Osteoblast (primary cell): Measurements from ENCODE around the gene BPTF. TPM values are rescaled to one million over a fixed set of nuclear protein-coding genes. Genes with fewer than 3 reads are reported as not detected.
"Not testable (repeated sequence)": the region's sequence is repeated elsewhere in the genome, so short reads cannot be mapped to it uniquely, and the experiment has no call there.

ENCODE experiments used
- DNase-seq: peaks from one replicate; pipeline ENCODE4 v3.0.0; 2011; ENCODE audit warnings: low spot score, mixed read lengths; ENCODE audit not compliant: insufficient read length; ENCODE audit errors: missing footprints
- H2AFZ ChIP-seq: 2 replicates; pipeline ENCODE4 v1.6.0; 2011; ENCODE audit warnings: mild to moderate bottlenecking, low read length
- H3K27ac ChIP-seq: 2 replicates; pipeline ENCODE4 v1.5.1; 2011; ENCODE audit warnings: mild to moderate bottlenecking, low read depth, low read length, moderate library complexity
- H3K27me3 ChIP-seq: 2 replicates; pipeline ENCODE4 v1.6.0; 2012; ENCODE audit warnings: mild to moderate bottlenecking, control low read depth, inconsistent platforms, low read length, moderate library complexity; ENCODE audit not compliant: insufficient read depth
- H3K36me3 ChIP-seq: 2 replicates; pipeline ENCODE4 v1.5.1; 2011; ENCODE audit warnings: mild to moderate bottlenecking, low read length, control low read depth, moderate library complexity; ENCODE audit not compliant: insufficient read depth
- H3K4me1 ChIP-seq: 2 replicates; pipeline ENCODE4 v1.5.1; 2011; ENCODE audit warnings: mild to moderate bottlenecking, low read length, control low read depth, moderate library complexity; ENCODE audit not compliant: insufficient read depth
- H3K4me2 ChIP-seq: 2 replicates; pipeline ENCODE4 v1.6.0; 2011; ENCODE audit warnings: mild to moderate bottlenecking, low read length; ENCODE audit not compliant: insufficient read depth
- H3K4me3 ChIP-seq: fragments of 200-600 bp; sonication (generic); 3 replicates; pipeline ENCODE4 v1.5.1; 2012; ENCODE audit warnings: mild to moderate bottlenecking, low read length, inconsistent platforms; ENCODE audit not compliant: insufficient read depth
- H3K79me2 ChIP-seq: 2 replicates; pipeline ENCODE4 v1.6.0; 2012; ENCODE audit warnings: mild to moderate bottlenecking, low read length, control low read depth, inconsistent platforms; ENCODE audit not compliant: insufficient read depth
- H3K9me3 ChIP-seq: 2 replicates; pipeline ENCODE4 v1.5.1; 2011; ENCODE audit warnings: low read depth, low read length, control low read depth
- H4K20me1 ChIP-seq: 2 replicates; pipeline ENCODE4 v1.6.0; 2012; ENCODE audit warnings: mild to moderate bottlenecking, low read length, control low read depth; ENCODE audit not compliant: insufficient read depth
- small RNA-seq: library from RNA; depleted of rRNA; stranded (forward); fragments of <200 nt; gene quantifications from one replicate; pipeline ENCODE3, GENCODE V24; 2012
- total RNA-seq: library from RNA; depleted of rRNA; stranded (reverse); fragments of >200 nt; gene quantifications from 2 replicates; pipeline ENCODE4 v1.2.3, GENCODE V29; 2012
- TF ChIP-seq, protein P1 (sequence below): IDR thresholded peaks from 2 replicates; pipeline ENCODE4 v1.5.1; 2011; ENCODE audit warnings: mild to moderate bottlenecking, low read depth, low read length, moderate library complexity; ENCODE audit errors: extremely low read depth

The BPTF gene
- total RNA-seq, 1 donor, result 59.7 TPM

DNA sequence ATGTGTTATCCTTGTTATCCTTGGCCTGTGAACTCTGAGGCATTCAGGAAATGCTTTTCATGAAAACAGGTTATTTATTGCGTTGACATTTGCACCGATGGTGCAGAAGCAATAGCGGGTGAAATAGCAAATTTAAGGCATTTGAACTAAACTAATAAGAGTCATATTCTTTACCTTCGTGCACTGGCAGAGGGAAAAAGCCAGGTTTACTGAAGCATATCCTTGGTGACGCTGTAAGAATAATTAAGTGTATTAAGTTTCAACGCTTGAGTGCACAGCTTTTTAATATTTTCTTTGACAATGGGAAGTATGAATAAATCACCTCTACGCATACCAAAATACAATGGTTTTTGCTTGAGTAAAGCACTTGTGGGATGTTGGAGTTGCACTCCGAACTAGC, 196.7 kb downstream of the BPTF start:
- no peak for DNase-seq
- peaks cover 4% of the 10 kb centered on the region for H3K4me1 ChIP-seq

DNA sequence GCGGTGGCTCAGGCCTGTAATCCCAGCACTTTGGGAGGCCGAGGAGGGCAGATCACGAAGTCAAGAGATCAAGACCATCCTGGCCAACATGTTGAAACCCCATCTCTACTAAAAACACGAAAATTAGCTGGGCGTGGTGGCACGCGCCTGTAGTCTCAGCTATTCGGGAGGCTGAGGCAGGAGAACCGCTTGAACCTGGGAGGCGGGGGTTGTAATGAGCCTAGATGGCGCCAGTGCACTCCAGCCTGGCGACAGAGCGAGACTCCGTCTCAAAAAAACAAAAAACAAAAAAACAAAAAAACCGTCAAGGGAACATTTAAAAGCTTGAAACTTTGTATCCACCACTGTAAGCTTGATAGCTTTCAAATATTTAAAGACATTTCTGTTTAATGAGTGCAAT, 197.2 kb downstream of the BPTF start:
- not testable (repeated sequence) for H2AFZ ChIP-seq, H3K4me2 ChIP-seq, H3K27ac ChIP-seq, H3K9me3 ChIP-seq, H3K79me2 ChIP-seq, H4K20me1 ChIP-seq, H3K4me1 ChIP-seq, H3K27me3 ChIP-seq, H3K4me3 ChIP-seq, DNase-seq, H3K36me3 ChIP-seq

More for the DNA sequence above, 196.7 kb downstream of the BPTF start:
- H3K27me3 ChIP-seq, result no peaks in the 10 kb centered on the region
- no peak overlapping the region for H3K27ac ChIP-seq
- TF ChIP-seq, protein P1, sequence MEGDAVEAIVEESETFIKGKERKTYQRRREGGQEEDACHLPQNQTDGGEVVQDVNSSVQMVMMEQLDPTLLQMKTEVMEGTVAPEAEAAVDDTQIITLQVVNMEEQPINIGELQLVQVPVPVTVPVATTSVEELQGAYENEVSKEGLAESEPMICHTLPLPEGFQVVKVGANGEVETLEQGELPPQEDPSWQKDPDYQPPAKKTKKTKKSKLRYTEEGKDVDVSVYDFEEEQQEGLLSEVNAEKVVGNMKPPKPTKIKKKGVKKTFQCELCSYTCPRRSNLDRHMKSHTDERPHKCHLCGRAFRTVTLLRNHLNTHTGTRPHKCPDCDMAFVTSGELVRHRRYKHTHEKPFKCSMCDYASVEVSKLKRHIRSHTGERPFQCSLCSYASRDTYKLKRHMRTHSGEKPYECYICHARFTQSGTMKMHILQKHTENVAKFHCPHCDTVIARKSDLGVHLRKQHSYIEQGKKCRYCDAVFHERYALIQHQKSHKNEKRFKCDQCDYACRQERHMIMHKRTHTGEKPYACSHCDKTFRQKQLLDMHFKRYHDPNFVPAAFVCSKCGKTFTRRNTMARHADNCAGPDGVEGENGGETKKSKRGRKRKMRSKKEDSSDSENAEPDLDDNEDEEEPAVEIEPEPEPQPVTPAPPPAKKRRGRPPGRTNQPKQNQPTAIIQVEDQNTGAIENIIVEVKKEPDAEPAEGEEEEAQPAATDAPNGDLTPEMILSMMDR, result no peak
- H3K9me3 ChIP-seq, result no peaks in the 10 kb centered on the region
- no peaks in the 10 kb centered on the region for H4K20me1 ChIP-seq
- no peak overlapping the region for H2AFZ ChIP-seq
- H3K79me2 ChIP-seq, result no peaks in the 10 kb centered on the region
- H3K36me3 ChIP-seq, result no peaks in the 10 kb centered on the region
- no peak overlapping the region for H3K4me3 ChIP-seq
- H3K4me2 ChIP-seq, result no peak overlapping the region

- peaks cover 5% of the 10 kb centered on the region for H3K4me1 ChIP-seq
- H3K36me3 ChIP-seq, result no peaks in the 10 kb centered on the region
- H3K27me3 ChIP-seq, result no peaks in the 10 kb centered on the region
- no peaks in the 10 kb centered on the region for H3K79me2 ChIP-seq
- H3K4me2 ChIP-seq, result no peak overlapping the region
- H4K20me1 ChIP-seq, result no peaks in the 10 kb centered on the region
- peak overlapping the region; percentile 41 for H2AFZ ChIP-seq
- no peaks in the 10 kb centered on the region for H3K9me3 ChIP-seq
- DNase-seq, result no peak
- H3K4me3 ChIP-seq, result no peak overlapping the region
- H3K27ac ChIP-seq, result no peak overlapping the region
- TF ChIP-seq, protein P1, result no peak
Measured at GRCh38 chr17:68029512-68030215, 204.4 kb downstream of the BPTF start.

Small RNA genes within 50 kb of the gene (small RNA-seq; reads per million reads assigned to genes)
- not detected for gene RN7SL622P

Other genes with a start within 250 kb of the BPTF start
- gene NOL11, start 107.6 kb upstream of the BPTF start, total RNA-seq, result 29.0 and 32.1 TPM in 2 replicates
- 7.2 and 8.3 TPM in 2 replicates for gene C17orf58, start 171.0 kb downstream of the BPTF start, total RNA-seq
- 40.1 and 40.9 TPM in 2 replicates for gene KPNA2, start 210.2 kb downstream of the BPTF start, total RNA-seq